Measurements from ENCODE around the gene DHX30. TPM values are rescaled to one million over a fixed set of nuclear protein-coding genes. Genes with fewer than 3 reads are reported as not detected.
A peak's percentile ranks its signal among the peaks of the same experiment; 100 is the strongest.

The DHX30 gene
- 81.3 TPM for polyA plus RNA-seq (2012; ENCODE audit: insufficient read length, low read depth)

GRCh38 chr3:47802734-47803479 lies at the start of gene DHX30:
DHX30 (plus strand) TSS chr3:47803138; CDS start chr3:47810684, 7,546 bp downstream.
- peak; percentile 14 for TF ChIP-seq FOXP2 (optimal IDR thresholded peaks at IDR 0.05; ENCODE audit: borderline replicate concordance, extremely low read depth, extremely low read length, insufficient read depth)
- peak; percentile 57; the same call in 1 of the 2 replicates for TF ChIP-seq POLR2AphosphoS5 (IDR thresholded peaks at IDR 0.05; ENCODE audit: low read depth, low read length)
- TF ChIP-seq TAF1 (IDR thresholded peaks at IDR 0.05; ENCODE audit: borderline replicate concordance, insufficient read depth, low read length), result no peak

DNA sequence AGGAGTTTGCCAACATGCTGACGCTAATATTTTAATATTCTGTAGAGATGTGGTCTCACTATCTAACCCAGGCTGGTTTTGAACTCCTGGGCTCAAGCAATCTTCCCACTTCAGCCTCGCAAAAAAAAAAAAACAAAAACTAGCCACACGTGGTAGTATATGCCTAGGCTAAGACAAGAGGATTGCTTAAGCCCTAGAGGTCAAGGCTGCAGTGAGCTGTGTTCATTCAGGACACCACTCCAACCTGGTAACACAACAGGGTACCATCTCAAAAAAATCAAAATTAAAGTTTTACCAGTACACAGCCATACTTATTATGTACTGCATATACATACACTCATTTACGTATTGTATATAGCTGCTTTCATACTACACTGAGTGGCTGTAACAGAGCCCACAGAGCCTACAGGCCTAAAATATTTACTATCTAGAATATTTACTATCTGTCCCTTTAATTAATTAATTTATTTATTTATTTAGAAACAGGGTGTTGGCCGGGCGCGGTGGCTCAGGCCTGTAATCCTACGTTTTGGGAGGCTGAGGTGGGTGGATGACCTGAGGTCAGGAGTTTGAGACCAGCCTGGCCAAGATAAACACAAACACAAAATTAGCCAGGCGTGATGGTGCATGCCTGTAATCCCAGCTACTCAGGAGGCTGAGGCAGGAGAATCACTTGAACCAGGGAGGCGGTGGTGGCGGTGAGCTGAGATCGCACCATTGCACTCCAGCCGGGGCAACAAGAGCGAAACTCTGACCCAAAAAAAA lies 44.5 kb upstream of the DHX30 start:
- TF ChIP-seq SIN3A (IDR thresholded peaks at IDR 0.05; ENCODE audit: borderline replicate concordance, insufficient read depth, low read length) (no peak), POLR2AphosphoS5 (IDR thresholded peaks at IDR 0.05; ENCODE audit: low read depth, low read length) (no peak), TAF1 (IDR thresholded peaks at IDR 0.05; ENCODE audit: borderline replicate concordance, insufficient read depth, low read length) (no peak), FOXP2 (optimal IDR thresholded peaks at IDR 0.05; ENCODE audit: borderline replicate concordance, extremely low read depth, extremely low read length, insufficient read depth) (no peak)
- TF ChIP-seq, protein P1, sequence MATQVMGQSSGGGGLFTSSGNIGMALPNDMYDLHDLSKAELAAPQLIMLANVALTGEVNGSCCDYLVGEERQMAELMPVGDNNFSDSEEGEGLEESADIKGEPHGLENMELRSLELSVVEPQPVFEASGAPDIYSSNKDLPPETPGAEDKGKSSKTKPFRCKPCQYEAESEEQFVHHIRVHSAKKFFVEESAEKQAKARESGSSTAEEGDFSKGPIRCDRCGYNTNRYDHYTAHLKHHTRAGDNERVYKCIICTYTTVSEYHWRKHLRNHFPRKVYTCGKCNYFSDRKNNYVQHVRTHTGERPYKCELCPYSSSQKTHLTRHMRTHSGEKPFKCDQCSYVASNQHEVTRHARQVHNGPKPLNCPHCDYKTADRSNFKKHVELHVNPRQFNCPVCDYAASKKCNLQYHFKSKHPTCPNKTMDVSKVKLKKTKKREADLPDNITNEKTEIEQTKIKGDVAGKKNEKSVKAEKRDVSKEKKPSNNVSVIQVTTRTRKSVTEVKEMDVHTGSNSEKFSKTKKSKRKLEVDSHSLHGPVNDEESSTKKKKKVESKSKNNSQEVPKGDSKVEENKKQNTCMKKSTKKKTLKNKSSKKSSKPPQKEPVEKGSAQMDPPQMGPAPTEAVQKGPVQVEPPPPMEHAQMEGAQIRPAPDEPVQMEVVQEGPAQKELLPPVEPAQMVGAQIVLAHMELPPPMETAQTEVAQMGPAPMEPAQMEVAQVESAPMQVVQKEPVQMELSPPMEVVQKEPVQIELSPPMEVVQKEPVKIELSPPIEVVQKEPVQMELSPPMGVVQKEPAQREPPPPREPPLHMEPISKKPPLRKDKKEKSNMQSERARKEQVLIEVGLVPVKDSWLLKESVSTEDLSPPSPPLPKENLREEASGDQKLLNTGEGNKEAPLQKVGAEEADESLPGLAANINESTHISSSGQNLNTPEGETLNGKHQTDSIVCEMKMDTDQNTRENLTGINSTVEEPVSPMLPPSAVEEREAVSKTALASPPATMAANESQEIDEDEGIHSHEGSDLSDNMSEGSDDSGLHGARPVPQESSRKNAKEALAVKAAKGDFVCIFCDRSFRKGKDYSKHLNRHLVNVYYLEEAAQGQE (IDR thresholded peaks at IDR 0.05; ENCODE audit: insufficient read depth in 1 of 2, low read depth in 2 of 2, low read length in 2 of 2), result no peak

- TF ChIP-seq TAF1 (IDR thresholded peaks at IDR 0.05; ENCODE audit: borderline replicate concordance, insufficient read depth, low read length), result no peak
- no peak for TF ChIP-seq POLR2AphosphoS5 (IDR thresholded peaks at IDR 0.05; ENCODE audit: low read depth, low read length)
- TF ChIP-seq, protein P1 (IDR thresholded peaks at IDR 0.05; ENCODE audit: insufficient read depth in 1 of 2, low read depth in 2 of 2, low read length in 2 of 2), result no peak
- TF ChIP-seq SIN3A (IDR thresholded peaks at IDR 0.05; ENCODE audit: borderline replicate concordance, insufficient read depth, low read length), result no peak
- TF ChIP-seq FOXP2 (optimal IDR thresholded peaks at IDR 0.05; ENCODE audit: borderline replicate concordance, extremely low read depth, extremely low read length, insufficient read depth), result no peak
These were observed 41.9 kb upstream of the DHX30 start for GRCh38 chr3:47761046-47761445.

DNA sequence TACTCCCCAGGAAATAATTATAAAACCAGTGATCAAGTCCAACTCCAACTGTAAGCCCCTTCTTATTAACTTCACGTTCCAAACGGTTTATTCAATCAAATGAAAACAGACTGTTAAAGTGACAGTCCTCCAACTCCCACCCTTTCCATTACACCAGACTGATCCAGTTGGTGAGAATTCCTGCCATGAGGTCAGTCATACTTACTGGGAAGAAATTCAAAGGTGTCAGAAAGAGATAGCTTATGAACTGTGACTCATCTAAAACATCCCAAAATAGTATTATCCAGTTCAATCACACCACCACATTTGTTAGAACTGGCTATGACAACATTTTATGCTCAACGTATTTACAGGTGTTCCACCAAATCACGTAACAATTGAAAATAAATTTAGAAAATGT lies 40.7 kb upstream of the DHX30 start:
- TF ChIP-seq, protein P1 (IDR thresholded peaks at IDR 0.05; ENCODE audit: insufficient read depth in 1 of 2, low read depth in 2 of 2, low read length in 2 of 2), result no peak
- no peak for TF ChIP-seq SIN3A (IDR thresholded peaks at IDR 0.05; ENCODE audit: borderline replicate concordance, insufficient read depth, low read length)
- TF ChIP-seq FOXP2 (optimal IDR thresholded peaks at IDR 0.05; ENCODE audit: borderline replicate concordance, extremely low read depth, extremely low read length, insufficient read depth), result no peak
- TF ChIP-seq TAF1 (IDR thresholded peaks at IDR 0.05; ENCODE audit: borderline replicate concordance, insufficient read depth, low read length), result no peak
- no peak for TF ChIP-seq POLR2AphosphoS5 (IDR thresholded peaks at IDR 0.05; ENCODE audit: low read depth, low read length)

GRCh38 chr3:47766186-47766585 lies 36.8 kb upstream of the DHX30 start:
- no peak for TF ChIP-seq FOXP2 (optimal IDR thresholded peaks at IDR 0.05; ENCODE audit: borderline replicate concordance, extremely low read depth, extremely low read length, insufficient read depth)
- TF ChIP-seq TAF1 (IDR thresholded peaks at IDR 0.05; ENCODE audit: borderline replicate concordance, insufficient read depth, low read length), result no peak
- no peak for TF ChIP-seq SIN3A (IDR thresholded peaks at IDR 0.05; ENCODE audit: borderline replicate concordance, insufficient read depth, low read length)
- TF ChIP-seq, protein P1 (IDR thresholded peaks at IDR 0.05; ENCODE audit: insufficient read depth in 1 of 2, low read depth in 2 of 2, low read length in 2 of 2), result no peak
- no peak for TF ChIP-seq POLR2AphosphoS5 (IDR thresholded peaks at IDR 0.05; ENCODE audit: low read depth, low read length)
